Stimulated activated CD4-positive, alpha-beta T cell treated with anti-CD3 and anti-CD28 coated beads, Interleukin-2, amount 100 ng/mL, for 4 hours (primary cell): Measurements from ENCODE around the gene NINJ1.
"Not testable (repeated sequence)": the region's sequence is repeated elsewhere in the genome, so short reads cannot be mapped to it uniquely, and the experiment has no call there.

Experiments used
- DNase-seq: peaks from one replicate; pipeline ENCODE4 v3.0.0-alpha.2; 2020; ENCODE audit warnings: low read depth

NINJ1 gene

DNA sequence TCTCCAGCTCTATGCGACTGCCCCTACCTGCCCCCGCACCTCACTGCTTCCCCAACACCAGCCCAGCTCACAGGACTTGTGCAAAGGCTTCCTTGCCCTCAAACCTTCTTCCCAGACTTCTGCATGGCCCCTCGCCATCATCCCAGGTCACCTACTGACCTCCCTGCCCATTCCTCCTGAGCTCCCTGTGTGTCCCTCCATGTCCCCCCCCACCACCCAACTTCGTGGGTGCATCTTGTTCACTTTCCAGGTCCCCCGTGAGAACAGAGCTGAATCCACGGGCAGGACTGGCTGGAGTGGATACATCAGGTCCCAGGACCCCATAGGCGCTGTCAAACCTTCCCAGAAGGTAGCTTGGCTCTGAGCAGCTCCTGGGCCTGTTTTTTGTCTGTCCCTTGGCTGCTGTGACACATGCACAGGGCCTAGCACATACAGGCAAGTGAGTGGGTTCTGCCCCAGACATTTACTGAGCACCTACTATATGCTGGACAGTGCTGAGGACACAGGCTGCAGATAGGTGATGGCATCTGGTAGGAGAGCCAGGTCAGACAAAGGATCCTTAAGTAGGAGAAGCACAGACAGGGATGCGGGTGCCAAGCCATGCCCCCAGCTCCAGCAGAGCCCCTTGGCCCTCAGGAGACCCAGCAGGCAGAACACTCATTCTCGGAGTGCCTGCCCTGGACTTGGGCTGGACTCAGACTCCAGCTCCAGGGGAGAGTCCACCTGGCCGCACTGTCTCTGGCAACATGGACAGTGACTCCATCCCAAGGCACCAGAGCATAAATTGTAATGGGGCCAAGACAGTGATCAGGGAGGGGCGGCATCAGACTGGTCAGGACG, 15.0 kb downstream of the NINJ1 start:
- DNase-seq = no peak

GRCh38 chr9:93117924-93118862, 15.9 kb downstream of the NINJ1 start:
- DNase-seq = no peak

- DNase-seq = not testable (repeated sequence)
Observed at GRCh38 chr9:93117521-93117920, 16.5 kb downstream of the NINJ1 start.

DNA sequence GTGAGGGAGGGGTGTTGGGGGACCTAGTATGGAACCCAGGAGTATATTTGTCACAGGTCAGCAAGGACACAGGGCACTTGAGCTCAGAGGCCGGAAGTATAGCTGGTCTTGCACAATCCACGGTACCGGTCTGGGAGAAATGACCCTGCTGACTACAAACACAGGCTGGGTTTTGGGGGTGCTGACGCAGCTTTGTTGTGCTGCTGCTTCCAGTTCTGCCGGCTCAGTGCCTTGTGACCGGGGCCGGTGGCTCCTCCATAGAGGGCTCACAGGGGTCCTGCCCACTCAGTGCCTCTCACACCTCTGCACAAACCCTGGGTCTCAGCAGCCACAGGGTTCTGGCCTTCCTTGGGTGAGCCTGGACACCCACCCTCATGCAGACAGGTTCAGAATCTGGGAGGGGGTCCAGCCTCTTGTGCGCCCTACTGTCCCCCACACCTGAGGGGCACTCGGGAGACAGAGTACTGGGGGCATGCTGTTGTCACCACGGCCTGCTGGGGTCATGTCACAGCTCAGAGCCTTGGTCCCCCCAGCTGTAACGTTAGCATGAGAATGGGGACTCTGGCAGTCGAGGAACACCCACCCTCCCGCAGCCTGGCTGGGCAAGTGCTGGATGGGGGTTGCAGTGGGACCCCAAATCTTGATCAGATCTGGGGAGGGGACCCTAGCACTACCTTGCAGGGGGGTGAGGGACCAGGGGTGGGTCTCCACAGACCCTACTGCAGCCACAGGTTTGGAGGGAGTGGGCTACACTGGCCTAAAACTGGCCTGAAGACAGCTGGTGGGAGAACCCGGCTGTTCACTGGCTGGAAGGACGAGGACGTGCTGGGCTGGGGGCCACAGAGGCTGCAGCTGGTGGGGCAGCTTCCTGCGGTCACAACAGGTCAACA, 17.7 kb downstream of the NINJ1 start:
- no peak for DNase-seq

GRCh38 chr9:93115486-93116071, 18.5 kb downstream of the NINJ1 start:
- DNase-seq = no peak

GRCh38 chr9:93114984-93115335, 19.1 kb downstream of the NINJ1 start:
- no peak for DNase-seq

DNA sequence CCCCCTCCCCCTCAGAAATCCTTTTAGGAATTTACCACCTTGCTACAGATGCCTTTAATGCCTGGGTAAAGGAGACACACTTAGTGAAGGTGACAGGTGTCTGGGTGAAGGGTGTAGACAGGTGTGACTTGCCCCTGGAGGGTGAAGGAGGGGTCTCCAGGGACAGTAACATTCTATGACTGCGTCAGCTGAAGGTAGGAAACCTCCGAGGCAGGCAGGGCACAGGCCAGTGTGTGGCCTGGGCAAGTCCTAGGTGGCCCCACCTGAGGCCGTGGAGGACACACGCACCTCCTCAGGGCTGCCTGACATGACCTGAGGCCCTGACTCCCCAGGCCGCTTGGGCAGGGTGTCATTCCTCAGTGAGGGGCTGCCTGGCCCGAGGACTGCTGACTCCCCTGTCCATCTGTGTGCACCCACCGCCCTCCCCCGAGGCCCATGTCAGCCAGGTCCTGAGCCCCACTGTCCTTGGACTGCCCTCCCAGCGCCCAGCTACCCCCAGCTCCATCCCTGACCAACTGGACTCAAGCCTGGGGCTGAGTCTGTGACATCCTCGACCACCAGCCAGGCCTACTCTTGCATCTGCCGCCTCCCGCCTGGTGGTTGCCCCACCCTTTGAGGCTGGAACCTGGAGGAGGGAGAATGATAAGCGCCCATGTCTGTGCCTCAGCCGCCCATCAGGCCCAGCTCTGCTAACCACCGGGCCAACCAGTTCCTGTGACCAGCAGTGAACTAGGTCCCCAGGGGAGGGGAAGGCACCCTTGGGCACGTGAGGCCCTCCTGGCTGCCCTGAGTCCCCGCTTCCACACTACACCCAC, 19.7 kb downstream of the NINJ1 start:
- no peak for DNase-seq

DNA sequence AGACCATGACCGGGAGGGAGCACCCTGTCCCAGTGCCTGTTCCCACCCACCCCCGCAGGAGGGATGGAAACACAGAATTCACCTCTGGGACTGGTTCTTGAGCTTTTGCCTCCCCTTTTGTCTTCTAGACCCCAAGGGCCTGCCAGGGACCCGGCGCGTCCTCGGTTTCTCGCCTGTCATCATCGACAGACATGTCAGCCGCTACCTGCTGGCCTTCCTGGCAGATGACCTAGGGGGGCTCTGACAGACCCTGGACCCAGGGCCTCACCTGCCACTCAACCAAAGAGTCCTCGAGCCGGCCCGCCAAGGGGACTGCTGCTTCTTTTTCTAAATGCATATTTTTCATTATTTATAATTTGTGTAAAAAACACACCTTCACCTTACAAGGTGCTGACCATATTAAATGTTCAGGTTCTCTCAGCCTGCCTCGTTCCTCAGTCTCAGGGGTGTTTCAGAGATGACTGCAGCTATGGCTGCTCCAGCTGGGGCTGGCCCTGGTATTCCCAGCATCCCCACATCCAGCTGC, 21.1 kb downstream of the NINJ1 start:
- DNase-seq = no peak

- no peak for DNase-seq
Observed at GRCh38 chr9:93112116-93112863, 21.8 kb downstream of the NINJ1 start.

- no peak for DNase-seq
Observed at GRCh38 chr9:93111371-93112115, 22.5 kb downstream of the NINJ1 start.

- DNase-seq = no peak
Observed at GRCh38 chr9:93111001-93111370, 23.1 kb downstream of the NINJ1 start.

DNA sequence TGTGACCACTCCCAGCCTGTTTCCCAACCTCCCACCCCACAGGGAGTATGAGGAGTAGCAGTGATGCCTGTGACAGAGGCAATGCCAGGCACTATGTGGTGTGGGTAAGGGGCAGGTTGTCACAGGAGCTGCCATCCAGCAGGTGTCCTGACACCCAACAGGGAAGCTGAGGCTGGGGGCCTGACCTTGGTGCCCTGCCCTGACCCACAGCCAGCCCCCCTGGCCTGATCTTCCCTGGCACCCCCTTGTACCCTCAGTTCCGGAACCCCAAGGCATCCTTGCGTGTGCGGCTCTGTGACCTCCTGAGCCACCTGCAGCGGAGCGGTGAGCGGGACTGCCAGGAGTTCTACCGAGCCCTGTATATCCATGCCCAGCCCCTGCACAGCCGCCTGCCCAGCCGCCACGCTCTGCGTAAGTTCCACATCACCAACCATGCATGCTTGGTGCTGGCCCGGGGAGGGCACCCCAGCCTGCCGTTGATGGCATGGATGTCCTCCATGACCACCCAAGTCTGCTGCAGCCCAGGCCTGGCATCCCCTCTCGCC, 23.7 kb downstream of the NINJ1 start:
- no peak for DNase-seq

DNA sequence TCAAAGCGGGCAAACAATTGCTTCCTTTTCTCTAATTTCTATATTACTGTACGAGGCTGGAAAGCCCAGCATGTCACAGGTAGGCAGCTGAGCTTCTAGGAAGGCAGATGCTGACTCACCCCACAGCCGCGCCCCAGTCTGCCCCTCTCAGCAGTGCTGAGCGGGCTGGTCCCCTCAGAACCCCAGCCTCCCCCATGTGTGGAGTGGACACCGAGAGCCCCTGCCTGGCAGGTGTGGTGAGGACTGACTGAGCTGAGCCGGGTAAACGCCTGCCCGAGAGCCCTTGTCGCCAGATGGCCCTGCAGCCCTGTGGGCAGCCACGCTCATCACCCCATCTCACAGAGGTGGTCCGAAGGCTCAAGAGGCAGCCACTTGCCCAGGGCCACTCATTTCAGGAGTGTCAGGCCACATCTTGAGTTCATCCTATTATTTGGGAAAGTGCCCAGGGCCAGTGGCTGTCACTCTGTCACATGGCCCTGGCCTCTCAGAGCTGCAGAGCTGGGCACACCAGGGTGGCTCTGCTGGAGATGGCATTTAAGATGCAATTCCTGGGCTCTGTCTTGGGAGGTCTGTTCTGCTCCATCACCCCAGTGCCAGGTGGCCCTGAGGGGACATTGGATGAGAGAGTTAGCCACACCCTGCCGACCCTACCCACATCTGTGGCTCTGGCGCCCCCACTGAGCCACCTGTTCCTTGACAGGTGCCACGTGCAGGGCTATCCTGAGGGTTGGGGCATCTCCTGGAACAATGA, 25.6 kb downstream of the NINJ1 start:
- no peak for DNase-seq

- no peak for DNase-seq
Observed at GRCh38 chr9:93107825-93108161, 26.3 kb downstream of the NINJ1 start.

DNA sequence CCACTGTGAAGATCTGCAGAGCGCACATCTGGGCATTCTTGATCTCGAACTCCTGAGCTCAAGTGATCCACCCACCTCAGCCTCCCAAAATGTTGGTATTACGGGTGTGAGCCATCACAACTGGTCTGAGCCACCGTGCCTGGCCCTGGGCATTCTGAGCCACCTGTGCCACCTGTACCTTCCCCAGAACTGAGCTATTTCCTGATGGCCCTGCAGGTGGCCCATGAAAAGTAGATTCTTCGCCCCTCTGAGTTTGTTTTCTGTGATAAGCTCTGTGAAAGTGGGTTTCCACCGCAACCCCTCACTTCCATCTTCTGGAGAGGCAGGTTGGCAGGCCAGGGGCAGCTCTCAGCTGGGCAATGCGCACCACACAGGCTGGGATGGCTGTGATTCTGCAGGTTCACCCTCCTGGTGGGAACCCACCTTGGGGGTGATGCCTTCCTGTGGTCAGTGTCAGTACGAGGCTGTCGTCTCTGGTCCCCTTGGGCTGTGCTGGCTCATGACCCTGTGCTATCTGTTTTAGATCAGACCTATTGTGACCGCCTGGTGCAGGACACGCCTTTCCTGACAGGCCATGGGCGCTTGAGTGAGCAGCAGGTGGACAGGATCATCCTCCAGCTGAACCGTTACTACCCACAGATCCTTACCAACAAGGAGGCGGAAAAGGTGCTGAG, 26.8 kb downstream of the NINJ1 start:
- DNase-seq = no peak

DNA sequence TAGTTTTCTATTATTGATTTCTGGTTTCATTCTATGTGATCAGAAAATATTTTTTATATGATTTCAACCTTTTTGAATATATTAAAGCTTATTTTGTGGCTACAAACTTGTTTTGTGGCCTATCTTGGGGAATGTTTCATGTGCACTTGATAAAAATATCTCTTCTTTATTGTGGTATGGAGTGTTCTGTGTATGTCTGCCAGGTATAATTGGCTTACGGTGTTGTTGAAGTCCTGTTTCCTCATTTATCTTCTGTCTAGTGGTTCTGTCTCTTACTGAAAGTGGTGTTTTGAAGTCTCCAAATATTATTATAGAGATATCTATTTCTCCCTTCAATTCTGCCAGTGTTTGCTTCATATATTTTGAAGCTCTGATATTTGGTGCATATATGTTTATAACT, 28.4 kb downstream of the NINJ1 start:
- DNase-seq = no peak

GRCh38 chr9:93101086-93101485, 33.0 kb downstream of the NINJ1 start:
- not testable (repeated sequence) for DNase-seq

- DNase-seq = no peak
Observed at GRCh38 chr9:93100276-93100636, 33.8 kb downstream of the NINJ1 start.
